H1 (cell line): ENCODE data around the gene LSM7. TPM values are rescaled to one million over a fixed set of nuclear protein-coding genes. Genes with fewer than 3 reads are reported as not detected.

ENCODE experiments used
- HDAC2 ChIP-seq, 2 experiments: fragments of 300-600 bp in 1 of 2; sonication (generic) in 1 of 2; IDR thresholded peaks; 2 replicates each; pipeline ENCODE4 v1.6.1; 2011 to 2012; ENCODE audit warnings: low read depth in 2 of 2, low read length in 2 of 2, mild to moderate bottlenecking in 2 of 2, moderate library complexity in 2 of 2, borderline replicate concordance in 1 of 2, inconsistent platforms in 1 of 2
- POLR2A ChIP-seq, 2 experiments: IDR thresholded peaks; 1 replicate in 1 of 2; 2 replicates in 1 of 2; pipeline ENCODE4 v1.6.1; 2011; ENCODE audit warnings: low read depth in 2 of 2, low read length in 2 of 2, mild to moderate bottlenecking in 2 of 2; ENCODE audit errors: control extremely low read depth in 1 of 2
- POLR2AphosphoS5 ChIP-seq: IDR thresholded peaks from 2 replicates; pipeline ENCODE4 v1.6.1; 2011; ENCODE audit warnings: low read depth, low read length
- SIRT6 ChIP-seq: IDR thresholded peaks from one replicate; pipeline ENCODE4 v1.7.1; 2012; ENCODE audit warnings: low read length, inconsistent platforms
- SP2 ChIP-seq: IDR thresholded peaks from 2 replicates; pipeline ENCODE4 v1.6.1; 2012; ENCODE audit warnings: mild to moderate bottlenecking, low read length, inconsistent platforms
- SRF ChIP-seq: IDR thresholded peaks from 2 replicates; pipeline ENCODE4 v1.6.1; 2011; ENCODE audit warnings: mild to moderate bottlenecking, low read depth, low read length, moderate library complexity
- polyA plus RNA-seq, 7 experiments: library from polyadenylated mRNA; depleted of rRNA in 3 of 7; stranded (reverse) in 5 of 7; unstranded in 2 of 7; fragments of >200 nt in 5 of 7; fragments of 200-250 nt in 2 of 7; gene quantifications; 1 replicate in 5 of 7; 2 replicates in 1 of 7; 4 replicates in 1 of 7; pipeline versions ENCODE4 v1.2.1 to v1.2.3, GENCODE V29; 2011 to 2013; ENCODE audit warnings: missing spikeins in 2 of 7, mixed read lengths in 2 of 7
- total RNA-seq: library from RNA; stranded (reverse); fragmentation: NEBNext Ultra II Directional; extraction: Animal tissue kit (Norgen Biotek cat#: 25700); gene quantifications from 2 replicates; pipeline ENCODE4 v1.2.1, GENCODE V29; 2021
- TF ChIP-seq, protein P1 (sequence below): IDR thresholded peaks from 2 replicates; pipeline ENCODE4 v1.6.1; 2012; ENCODE audit warnings: low read length, inconsistent platforms

The LSM7 gene
- total and polyA plus RNA-seq, 2 of the 8 experiments (the other 6 are each of a cell fraction or from before 2014, with no cell fraction given) = 228 to 1,335 TPM

DNA sequence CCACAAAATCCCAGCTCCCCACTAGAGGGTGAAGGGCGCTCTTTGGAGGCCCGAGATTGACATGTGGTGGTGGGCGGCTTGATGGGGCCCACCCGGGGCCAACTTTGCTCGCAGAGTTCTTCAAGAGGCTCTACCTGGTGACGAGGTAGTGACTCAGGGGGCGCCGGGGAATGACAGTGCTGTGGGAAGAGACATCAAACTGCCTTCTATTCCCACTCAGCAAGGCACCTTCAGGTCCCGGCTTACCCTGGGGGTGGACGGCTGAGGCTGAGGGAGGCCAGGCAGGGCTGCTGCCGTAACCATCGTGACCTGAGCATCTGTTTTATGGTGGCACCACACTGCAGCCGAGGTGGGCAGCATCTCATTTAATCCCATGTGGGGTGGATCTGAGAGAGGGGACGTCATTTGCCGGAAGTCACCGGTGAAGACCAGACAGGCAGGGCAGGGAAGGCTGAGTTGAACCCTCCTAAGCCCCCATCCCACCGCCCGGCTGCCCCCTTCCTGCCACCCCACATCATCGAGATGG lies 22.0 kb downstream of the LSM7 start (continued):
- TF ChIP-seq, protein P1, sequence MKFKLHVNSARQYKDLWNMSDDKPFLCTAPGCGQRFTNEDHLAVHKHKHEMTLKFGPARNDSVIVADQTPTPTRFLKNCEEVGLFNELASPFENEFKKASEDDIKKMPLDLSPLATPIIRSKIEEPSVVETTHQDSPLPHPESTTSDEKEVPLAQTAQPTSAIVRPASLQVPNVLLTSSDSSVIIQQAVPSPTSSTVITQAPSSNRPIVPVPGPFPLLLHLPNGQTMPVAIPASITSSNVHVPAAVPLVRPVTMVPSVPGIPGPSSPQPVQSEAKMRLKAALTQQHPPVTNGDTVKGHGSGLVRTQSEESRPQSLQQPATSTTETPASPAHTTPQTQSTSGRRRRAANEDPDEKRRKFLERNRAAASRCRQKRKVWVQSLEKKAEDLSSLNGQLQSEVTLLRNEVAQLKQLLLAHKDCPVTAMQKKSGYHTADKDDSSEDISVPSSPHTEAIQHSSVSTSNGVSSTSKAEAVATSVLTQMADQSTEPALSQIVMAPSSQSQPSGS = no peak
- TF ChIP-seq SRF = no peak
- no peak for TF ChIP-seq HDAC2 (IDR thresholded peaks at IDR 0.05; ENCODE audit: borderline replicate concordance in 1 of 2, low read depth in 2 of 2, low read length in 2 of 2)
- no peak for TF ChIP-seq POLR2AphosphoS5
- TF ChIP-seq SP2 = no peak
- TF ChIP-seq POLR2A (IDR thresholded peaks at IDR 0.05; ENCODE audit: control extremely low read depth in 1 of 2, low read depth in 2 of 2, low read length in 2 of 2) = no peak
- TF ChIP-seq SIRT6 = no peak
